HG03354 (cell line): ENCODE measurements around the gene FAM3D.
A peak's percentile ranks its signal among the peaks of the same experiment; 100 is the strongest.

Source experiments
- ATAC-seq: cut with Tn5 transposase; IDR thresholded peaks from one replicate; pipeline ENCODE4 v1.9.1; 2021; ENCODE audit warnings: mild to moderate bottlenecking; ENCODE audit not compliant: unreplicated experiment, poor library complexity, severe bottlenecking

The FAM3D gene

DNA sequence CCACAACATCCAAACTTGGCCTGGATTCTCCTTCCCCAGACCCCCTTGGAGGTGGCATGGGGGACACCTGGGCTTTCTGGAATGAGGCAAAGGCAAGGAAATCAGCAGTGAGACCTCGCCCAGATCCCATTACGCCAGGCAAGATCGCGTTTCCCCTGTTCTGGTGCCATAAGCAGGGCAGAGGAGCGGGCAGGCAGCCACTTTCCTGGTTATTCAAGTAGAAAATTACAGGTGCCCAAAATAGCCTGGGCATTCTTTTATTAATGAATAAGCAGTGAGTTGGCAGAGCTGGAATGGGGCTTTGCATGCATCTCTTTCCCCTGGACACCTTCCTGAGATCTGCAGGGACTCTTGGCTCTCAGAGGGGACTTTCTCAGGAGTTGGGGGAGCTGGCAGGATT is 57.9 kb downstream of the FAM3D start:
- no peak for ATAC-seq

GRCh38 chr3:58607816-58608215 is 58.8 kb downstream of the FAM3D start:
- ATAC-seq, result no peak

- ATAC-seq, result no peak
These were observed 59.9 kb downstream of the FAM3D start for GRCh38 chr3:58606693-58607092.

DNA sequence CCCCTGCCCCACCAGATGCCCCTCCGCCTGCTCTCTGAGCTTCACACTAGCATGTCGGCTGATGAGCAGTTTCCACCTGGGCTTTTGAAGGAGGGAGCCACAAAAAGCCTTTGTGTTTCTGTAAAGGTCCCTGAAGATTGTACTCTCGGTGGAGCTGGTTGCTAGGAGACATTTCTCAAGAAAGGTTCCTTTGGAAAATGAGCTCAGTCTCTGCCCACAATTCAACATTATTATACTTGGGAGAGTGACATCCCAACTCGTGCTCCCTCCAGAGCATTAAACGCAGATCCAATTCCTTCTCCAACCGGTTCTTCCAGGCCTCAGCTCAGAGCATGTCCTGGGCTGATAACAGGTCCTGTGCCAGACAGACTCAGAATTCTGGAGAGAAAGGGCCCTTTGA is 62.5 kb downstream of the FAM3D start:
- ATAC-seq, result no peak

- no peak for ATAC-seq
These were observed 63.0 kb downstream of the FAM3D start for GRCh38 chr3:58603606-58604005.

DNA sequence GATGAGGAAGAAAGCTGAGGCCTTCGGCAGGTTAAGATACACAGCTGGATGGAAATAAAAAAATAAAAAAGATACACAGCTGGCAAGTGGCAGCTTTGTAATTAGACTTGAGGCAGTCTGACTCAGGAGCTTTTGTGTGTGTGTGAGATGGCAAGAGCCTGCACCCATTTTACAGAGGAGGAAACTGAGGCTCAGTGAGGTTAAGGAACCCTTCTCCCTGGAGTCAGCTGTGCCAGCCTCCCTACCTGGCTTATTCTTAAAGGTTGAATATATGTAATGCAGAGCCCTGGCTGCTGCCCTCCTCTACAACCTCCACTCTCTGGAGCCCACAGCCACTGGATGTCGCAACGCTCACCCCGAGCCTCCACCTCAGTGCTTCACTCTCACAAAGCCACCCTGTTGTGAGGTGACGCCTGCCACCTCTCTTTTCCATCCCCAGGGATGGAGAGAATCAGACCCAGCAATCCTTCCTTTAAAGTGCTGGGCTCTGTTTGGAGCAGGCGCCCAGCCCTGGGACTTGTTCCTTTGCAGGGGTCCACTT is 68.7 kb downstream of the FAM3D start:
- no peak for ATAC-seq

DNA sequence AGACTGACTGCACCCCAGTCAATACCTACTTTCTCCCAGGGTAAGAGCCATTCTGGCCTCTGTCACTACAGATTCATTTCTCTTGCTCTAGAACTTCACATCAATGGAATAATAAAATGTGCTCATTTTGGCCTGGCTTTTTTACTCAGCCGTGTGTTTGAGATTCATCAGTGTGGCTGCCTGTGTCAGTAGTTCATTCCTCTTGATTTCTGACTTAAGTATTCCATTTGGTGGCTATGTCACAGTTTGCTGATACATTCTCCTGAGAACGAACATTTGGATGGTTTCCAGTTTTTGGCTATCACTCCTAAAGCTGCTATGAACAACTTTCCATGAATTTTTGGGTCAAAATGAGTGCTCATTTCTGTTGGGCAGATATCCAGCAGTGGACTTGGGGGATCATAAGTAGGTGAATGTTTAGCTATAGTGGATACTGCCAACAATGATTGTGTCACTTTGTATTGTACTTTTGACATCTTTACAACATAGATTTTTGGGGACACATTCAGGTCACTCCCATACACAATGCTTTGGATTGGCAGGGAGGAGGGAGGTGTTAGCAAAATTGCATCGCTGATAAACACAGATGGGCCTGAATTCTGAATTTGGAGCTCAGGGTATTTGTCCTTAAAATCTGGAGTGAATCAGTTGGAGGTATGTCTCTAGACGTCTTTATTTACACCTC is 69.6 kb downstream of the FAM3D start:
- no peak for ATAC-seq

GRCh38 chr3:58594117-58594516 is 72.5 kb downstream of the FAM3D start:
- no peak for ATAC-seq

DNA sequence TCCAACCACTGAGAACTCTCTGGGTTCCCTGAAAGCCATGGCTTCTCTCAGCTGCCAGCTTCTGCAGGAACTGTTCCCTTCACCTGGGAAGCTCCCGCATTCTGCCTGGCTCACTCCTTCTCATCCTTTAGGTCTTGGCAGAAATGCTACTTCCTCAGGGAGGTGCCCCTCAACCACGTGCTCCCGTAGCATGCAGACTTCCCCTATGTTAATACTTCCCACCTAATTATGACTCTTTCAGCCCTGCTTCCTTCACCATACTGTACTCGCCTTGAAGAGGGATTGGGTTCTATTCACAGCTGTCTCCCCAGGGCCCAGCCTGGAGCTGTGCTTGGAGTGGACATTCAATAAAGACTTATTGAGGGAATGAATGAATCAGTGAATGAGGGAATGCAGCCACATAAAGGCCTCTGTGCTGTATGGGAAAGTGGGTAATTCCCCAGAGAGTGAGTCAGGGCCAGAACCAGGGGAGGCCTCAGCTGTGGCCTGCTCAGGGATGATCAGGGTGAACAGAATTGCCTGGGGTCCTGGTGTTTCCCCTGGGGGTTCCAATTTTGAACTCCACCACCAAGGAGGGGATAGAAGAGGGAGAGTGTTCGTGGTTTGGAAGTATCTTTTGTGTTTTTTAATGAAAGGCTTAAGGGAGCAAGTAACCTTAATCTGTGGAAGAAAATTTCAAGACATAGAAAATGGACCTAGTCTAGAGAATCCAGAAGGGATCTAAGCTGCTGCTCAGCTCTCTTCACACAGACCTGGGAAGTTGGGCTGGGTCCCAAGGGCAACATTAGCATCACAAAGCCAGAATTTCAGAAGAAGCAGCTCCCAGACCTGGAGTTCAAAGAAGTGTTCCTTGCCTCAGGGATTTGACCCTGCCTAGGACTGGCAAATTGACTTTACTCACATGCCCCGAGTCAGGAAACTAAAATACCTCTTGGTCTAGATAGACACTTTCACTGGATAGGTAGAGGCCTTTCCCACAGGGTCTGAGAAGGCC is 74.8 kb downstream of the FAM3D start:
- no peak for ATAC-seq

- no peak for ATAC-seq
These were observed 78.5 kb downstream of the FAM3D start for GRCh38 chr3:58588030-58588614.

DNA sequence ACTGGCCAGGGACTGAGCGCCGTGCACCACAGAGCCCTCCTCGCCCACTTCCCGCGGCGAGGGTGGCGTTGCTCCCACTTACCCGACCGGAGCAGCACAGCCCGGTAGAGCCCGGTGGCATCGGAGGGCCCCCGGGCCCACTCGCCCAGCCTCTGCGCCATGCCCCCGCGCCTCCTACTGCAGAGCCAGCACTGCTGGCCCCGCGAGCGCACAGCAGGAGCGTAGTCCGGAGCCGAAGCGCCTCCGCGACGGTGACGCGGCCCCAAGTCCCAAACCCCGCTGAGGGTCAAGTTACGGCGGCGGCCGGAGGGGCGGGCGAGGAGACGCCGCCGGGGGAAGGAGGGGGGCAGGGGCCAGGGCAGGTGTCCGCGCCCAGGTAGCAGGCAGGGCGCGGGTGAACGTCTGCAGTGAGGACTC is 79.8 kb downstream of the FAM3D start:
- ATAC-seq, result no peak

GRCh38 chr3:58585994-58586393 is 80.6 kb downstream of the FAM3D start:
- ATAC-seq, result no peak

DNA sequence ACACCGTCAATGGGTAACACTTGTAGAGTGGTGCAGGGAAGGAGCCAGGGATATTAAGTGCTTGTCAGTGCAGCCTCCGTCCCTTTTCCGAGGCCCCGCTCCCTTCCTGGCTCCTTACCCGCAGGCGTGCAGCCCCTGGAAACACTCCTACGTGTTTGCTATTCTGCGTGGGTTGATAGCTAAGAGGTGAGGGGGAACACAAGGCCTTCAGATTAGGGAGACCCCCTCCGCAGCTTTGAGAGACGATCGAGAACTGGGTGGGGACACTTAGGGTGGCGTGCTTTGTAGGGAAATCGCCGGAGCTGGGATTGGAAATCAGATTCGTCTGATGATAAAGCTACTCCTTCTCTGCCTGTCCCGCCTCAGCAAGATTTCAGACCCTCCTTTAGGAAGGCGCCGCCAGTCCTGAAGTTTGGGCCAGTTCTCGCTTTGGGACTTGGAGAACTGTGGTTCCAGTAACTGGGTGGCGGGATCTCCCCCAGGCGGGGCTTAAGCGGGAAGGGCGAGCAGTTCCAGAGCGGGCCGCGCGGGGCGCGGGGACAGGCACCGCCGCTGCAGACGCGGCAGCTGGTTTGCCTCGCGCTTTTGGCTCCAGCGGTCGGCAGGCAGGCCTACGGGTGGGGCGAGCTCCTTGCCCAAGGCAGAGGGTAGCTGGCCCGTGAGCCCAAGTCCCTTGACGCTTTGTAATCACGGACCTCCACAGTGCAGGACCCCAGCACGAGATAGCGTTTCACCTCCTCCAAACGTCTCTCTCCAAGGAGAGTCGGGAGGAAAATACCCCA is 81.4 kb downstream of the FAM3D start:
- ATAC-seq, result peak; percentile 94

GRCh38 chr3:58584690-58585004 is 81.9 kb downstream of the FAM3D start:
- no peak for ATAC-seq
